Epithelial cell of esophagus (primary cell): ENCODE results near the gene CDH6.
"Not testable (repeated sequence)": the region's sequence is repeated elsewhere in the genome, so short reads cannot be mapped to it uniquely, and the experiment has no call there.

ENCODE experiments used
- DNase-seq: peaks from one replicate; pipeline ENCODE4 v3.0.0; 2010; ENCODE audit warnings: low read depth
- H3K4me3 ChIP-seq: 2 replicates; pipeline ENCODE4 v1.5.1; 2011; ENCODE audit warnings: mild to moderate bottlenecking, low read length, control low read depth
- CTCF ChIP-seq: IDR thresholded peaks from 2 replicates; pipeline ENCODE4 v1.5.1; 2011; ENCODE audit warnings: low read depth, mild to moderate bottlenecking, low read length, control low read depth, inconsistent platforms; ENCODE audit not compliant: insufficient read depth; ENCODE audit errors: missing control alignments

Gene CDH6

GRCh38 chr5:31346896-31347551 lies 153.5 kb downstream of the CDH6 start:
- no peak for TF ChIP-seq CTCF
- no peak overlapping the region for H3K4me3 ChIP-seq
- peak; percentile 38 for DNase-seq

GRCh38 chr5:31347552-31347905 lies 154.0 kb downstream of the CDH6 start:
- TF ChIP-seq CTCF = no peak
- no peak overlapping the region for H3K4me3 ChIP-seq
- DNase-seq = no peak

- no peak overlapping the region for H3K4me3 ChIP-seq
- DNase-seq = no peak
- no peak for TF ChIP-seq CTCF
These were observed 156.9 kb downstream of the CDH6 start for GRCh38 chr5:31350395-31350794.

- no peak for DNase-seq
- no peak for TF ChIP-seq CTCF
- H3K4me3 ChIP-seq = no peak overlapping the region
These were observed 161.9 kb downstream of the CDH6 start for GRCh38 chr5:31355337-31355736.

- no peak for TF ChIP-seq CTCF
- DNase-seq = no peak
- no peak overlapping the region for H3K4me3 ChIP-seq
These were observed 163.6 kb downstream of the CDH6 start for GRCh38 chr5:31357038-31357437.

- no peak overlapping the region for H3K4me3 ChIP-seq
- DNase-seq = no peak
- TF ChIP-seq CTCF = no peak
These were observed 166.4 kb downstream of the CDH6 start for GRCh38 chr5:31359839-31360238.

- DNase-seq = peak; percentile 36
These were observed 167.7 kb downstream of the CDH6 start for GRCh38 chr5:31361234-31361633.

GRCh38 chr5:31361704-31362528 lies 168.4 kb downstream of the CDH6 start:
- H3K4me3 ChIP-seq, DNase-seq: not testable (repeated sequence)

More at GRCh38 chr5:31361234-31361633, 167.7 kb downstream of the CDH6 start:
- TF ChIP-seq CTCF = no peak
- no peak overlapping the region for H3K4me3 ChIP-seq
